ENCODE data around the gene ME3.

The ME3 gene

DNA sequence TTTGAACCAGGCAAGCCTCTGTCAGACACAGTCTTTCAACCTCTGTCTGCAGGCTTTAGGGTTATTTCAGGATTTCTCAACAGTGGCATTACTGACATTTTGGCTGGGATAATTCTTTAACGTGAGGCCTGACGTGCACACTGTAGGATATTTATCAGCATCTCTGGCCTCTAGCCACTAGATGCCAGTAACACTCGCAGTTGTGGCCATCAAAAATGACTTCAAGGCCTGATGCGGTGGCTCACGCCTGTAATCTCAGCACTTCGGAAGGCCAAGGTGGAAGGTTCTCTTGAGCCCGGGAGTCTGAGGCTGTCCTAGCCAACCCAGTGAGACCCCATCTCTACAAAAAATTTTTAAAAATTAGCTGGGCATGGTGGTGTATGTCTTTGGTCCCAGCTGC lies 184.7 kb downstream of the ME3 start:
- DNase-seq (ENCODE audit: low read depth in 3 of 3) = no peak

DNA sequence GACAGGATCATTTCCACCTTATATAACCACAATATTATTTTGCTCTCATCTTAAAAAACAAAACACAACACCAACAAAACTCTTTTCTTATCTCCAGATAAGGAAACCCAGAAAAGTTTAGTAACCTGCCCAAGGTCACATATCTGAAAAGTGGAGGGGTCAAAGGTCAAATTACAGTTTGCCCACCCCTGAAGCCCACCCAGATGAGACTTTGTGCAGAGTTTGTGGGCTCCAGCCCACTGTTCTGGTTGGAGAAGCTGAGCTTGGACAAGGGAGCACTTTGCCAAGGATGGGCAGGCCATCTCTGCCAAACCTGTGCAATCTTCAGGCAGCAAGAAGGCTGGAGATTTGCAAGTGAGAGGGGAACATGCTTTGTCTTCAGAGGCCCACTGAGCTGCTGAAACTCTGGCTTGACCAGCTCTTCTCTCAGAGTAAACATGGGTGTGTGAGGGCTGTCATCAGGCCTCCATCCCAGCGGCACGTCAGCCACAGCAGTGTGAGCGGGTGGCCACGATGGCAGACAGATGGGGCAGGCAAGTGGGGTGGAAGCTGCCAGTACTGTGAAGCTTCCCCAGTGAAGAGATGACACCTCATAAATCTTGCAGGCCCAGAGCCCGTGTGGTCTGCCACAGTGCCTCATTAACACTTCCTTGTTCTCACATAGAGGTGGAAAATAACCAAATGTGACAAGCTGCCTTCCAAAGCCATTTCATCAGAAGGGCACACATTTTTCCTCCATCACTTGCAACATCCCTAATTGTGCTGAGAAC lies 186.0 kb downstream of the ME3 start:
- no peak for DNase-seq (ENCODE audit: low read depth in 3 of 3)

DNA sequence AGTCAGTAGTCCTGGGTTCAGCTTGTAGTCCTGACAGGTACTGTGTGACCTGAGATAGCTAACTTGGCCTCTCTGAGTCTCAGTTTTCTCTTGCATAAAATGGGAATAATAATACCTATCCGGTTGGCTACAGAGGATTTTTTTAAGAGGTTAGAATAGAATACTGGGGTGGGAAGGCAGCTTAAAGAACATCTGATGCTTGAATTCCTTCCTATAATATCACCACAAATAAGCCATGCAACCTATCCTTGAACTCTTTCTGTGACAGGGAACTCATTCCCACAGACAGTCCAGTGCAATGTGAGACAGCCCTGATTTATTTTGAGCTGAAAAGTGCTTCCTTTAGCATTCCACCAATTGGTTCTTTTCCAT lies 187.6 kb downstream of the ME3 start:
- no peak for DNase-seq (ENCODE audit: low read depth in 3 of 3)

DNA sequence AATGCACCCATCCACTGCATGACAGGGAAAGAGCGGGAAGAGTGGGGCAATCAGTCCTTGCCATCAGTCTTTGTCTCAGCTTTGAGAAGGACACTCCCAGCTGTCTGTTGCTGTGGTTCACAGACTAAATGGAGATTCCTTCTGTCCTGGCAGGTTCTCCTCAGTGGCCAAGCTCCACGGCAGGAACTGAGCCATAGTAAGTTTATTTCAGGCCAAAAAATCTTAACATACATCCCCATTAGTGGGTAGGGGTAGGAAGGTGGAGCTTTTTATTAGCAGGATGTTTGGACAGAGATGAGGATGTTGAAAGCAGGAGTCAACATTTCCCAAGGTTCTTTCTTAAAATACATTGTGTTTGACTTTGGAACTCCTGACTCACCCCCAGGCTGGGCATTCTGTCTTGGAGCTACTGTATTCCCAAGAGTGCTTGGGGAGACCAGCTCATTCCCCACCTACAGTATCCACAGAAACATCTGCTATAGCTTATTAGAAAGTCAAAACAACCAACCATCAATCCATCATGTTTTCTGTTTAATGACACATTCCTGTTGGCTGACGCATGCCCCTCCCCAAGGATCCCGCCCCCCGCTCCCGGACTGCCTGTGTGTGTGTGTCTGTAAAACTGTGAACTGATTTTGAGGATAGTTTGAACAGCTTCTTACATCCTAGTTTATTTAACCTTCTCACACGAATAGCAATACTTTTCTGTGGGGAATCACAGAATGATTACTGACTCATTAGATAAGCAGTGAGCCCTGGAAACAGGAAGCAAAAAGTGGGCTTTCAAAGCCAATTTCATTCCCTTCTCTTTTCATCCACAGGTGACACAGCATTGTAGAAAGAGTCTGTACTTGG lies 188.2 kb downstream of the ME3 start:
- DNase-seq (ENCODE audit: low read depth in 3 of 3) = no peak

DNA sequence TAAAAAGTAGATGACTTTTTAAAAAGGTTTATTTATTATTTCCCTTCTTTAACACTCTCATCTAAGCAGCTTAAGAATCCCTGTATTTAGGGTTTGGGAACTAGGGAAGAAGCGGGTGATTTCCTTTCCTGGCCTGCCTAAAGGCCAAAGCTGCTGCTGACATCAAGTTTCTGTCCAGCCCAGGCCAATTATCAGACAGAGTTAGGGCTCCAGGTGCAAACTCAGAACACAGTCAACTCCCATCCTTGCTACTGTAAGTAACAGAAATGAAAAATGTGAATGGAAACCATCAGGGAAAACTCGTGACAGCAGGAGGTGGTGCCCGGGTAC lies 188.8 kb downstream of the ME3 start:
- DNase-seq (ENCODE audit: low read depth in 3 of 3) = no peak

DNA sequence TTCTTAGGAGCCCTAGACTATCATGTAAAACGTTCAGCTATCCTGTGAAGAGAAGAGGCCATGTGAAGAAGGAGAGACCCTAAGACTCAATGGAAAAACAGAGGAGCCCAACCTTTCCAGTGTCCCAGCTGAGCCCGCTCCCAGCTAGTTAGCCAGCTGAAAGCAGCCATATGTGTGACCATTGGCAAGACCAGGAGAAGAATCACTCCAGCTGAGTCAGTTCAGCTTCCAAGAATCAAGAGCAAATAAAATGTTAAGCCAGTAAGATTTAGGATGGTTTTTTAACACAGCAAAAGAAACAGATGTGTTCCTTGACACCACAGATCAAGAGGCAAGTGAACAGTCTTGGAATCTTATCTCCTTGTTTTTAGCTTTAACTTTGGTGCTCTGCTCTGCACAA lies 189.7 kb downstream of the ME3 start:
- DNase-seq (ENCODE audit: low read depth in 3 of 3) = no peak

DNA sequence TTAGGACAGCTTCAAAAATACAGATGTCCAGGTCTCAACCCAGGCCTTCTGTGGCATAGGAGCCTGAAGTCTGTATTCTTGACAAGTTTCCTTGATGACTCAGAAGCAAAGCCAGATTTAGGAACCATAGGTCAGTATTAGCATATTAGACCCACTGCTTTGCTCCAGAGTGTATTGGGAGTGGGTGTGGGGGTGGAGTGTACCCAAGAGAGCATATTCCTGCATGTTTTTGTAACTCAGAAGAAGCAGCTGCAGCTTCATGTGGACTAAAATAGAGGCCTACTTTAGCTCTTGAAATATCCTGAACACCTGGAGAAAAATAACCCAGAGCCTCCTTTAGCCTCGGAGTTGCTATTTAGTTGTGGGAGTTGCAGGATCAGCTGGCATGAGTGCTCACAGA lies 191.0 kb downstream of the ME3 start:
- no peak for DNase-seq (ENCODE audit: low read depth in 3 of 3)

DNA sequence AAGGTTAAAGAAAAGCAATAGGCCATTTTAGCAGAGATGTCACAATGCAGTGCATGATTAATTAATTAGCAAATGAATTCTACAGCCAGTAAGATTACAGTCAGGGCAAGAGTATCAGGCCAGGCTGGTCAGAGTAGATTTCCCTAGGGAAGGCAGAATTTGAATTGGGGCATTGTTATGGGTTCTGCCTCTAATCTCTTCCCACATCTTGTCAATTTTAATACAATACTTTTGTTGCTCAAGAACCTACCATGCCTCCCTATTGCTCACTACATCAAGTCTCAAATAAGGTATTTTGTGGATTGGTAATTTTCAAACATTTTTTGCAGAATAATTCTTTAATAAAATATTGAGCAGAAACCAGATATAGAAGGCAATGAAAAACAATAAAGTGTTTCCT lies 194.1 kb downstream of the ME3 start:
- DNase-seq (ENCODE audit: low read depth in 3 of 3) = no peak

DNA sequence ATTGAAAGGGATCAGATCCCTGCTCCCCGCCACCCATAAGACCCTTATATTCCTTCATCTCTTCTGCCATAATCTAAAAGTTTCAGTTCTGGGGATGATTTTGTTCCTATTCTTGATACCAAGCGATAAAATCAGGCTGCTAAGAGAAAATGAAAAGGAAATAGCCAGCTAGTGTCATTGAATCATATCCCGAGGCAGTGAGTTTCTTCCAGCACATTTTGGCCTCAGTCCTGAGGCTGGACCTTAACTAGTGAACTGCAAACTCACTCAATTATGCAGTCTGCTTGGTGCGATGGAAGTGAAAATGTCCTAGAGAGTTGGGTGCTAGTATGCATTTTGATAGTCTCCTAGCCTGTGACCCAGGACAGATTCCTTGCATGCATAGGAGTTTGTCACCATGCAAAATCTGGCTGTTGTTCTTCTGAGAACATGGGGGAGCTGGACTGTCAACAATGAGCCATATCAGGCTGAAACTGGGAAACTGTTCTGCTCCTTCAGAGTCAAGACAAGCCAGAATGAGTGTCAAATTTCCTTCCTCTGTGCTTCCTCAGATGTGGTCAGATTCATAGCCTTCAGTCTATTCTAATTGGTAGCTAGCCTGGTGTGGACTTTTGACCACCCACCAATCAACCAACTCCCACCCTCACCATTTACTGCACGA lies 194.8 kb downstream of the ME3 start:
- DNase-seq (ENCODE audit: low read depth in 3 of 3) = no peak

DNA sequence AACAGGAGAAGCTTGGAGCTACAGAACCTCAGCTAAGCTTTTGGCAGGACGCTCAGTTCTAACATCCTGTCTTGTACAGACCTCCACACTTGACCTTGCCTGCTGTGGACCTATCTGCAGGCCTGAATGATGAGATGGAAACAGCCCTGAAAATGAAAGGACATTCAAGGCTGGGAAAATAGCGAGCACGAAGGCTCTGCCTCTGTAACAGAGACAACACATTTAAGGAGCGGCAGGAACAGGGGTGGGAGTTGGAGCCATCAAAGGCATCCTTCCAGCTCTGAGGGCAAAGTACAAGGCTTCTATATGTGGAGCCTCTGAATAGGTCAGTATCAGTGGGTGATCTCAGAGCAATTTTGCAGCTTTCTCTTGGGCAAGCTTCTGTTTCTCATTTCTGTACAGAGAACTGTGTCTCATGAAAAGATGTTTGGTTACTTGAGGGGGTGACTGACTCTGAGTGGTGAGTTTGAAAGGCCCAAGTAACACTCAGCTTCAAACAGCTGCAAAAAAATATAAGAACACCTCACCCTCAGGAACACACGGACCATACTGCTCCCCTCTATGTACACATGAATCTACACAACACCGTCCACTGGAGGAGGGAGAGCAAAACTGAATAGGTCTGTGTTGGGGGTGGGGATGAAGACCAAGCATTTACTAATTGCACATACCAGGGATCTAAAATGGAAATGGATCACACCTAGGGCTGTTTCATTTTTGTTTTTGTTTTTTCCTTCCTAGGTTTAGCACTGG lies 196.1 kb downstream of the ME3 start:
- DNase-seq (ENCODE audit: low read depth in 3 of 3) = no peak

DNA sequence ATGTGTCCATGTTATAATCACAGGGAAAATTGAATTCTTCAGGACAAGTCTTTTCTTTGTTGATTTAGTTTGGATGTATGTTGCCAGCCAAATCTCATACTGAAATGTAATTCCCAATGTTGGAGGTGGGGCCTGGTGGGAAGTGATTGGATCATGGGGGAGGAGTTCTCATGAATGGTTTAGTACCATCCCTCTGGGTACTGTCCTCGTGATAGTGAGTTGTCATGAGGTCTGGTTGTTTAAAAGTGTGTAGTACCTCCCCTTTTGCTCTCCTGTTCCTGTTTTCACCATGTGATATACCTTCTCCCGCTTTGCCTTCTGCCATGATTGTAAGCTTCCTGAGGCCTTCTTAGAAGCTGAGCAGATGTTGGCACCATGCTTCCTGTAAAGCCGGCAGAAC lies 197.4 kb downstream of the ME3 start:
- DNase-seq (ENCODE audit: low read depth in 3 of 3) = no peak

DNA sequence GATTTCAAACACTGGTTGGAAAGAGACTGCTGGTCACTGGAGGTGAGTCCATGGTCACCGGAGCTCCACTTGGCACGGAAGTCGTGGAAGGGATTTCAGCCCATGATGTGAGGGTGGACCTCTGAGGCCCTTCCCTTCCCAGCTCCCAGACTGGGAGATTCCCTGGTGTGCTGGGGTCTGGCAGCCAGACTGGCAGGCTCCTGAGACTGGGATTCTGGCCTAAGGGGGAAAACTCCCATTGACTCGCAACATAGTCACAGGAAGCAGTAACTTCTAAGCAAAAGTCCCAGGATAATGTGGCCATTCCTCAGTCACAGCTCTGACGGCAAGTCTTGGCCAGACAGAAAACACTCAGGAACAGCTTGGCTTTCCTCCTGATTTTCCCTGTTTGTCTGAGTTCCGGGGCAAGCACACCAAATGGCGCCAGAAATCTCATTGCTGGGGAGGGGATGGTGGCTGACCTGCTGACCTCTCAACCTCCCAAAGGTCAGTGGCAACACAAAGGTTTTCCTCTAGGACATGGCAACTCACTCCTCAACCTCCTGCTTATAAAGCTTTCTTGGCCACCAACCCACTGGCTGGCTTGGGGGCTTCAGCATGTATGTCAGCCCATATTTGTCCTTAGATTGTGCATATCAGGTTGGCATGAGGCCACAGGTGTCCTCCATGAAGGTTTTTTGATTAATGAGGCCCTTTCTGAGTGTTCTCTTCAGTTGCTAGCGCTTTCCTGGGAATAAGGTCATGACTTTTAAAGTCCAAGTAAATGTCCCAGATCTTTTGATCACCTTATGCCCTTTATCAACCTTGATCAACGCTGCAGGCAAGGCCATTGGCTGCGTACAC lies 198.2 kb downstream of the ME3 start:
- no peak for DNase-seq (ENCODE audit: low read depth in 3 of 3)

DNA sequence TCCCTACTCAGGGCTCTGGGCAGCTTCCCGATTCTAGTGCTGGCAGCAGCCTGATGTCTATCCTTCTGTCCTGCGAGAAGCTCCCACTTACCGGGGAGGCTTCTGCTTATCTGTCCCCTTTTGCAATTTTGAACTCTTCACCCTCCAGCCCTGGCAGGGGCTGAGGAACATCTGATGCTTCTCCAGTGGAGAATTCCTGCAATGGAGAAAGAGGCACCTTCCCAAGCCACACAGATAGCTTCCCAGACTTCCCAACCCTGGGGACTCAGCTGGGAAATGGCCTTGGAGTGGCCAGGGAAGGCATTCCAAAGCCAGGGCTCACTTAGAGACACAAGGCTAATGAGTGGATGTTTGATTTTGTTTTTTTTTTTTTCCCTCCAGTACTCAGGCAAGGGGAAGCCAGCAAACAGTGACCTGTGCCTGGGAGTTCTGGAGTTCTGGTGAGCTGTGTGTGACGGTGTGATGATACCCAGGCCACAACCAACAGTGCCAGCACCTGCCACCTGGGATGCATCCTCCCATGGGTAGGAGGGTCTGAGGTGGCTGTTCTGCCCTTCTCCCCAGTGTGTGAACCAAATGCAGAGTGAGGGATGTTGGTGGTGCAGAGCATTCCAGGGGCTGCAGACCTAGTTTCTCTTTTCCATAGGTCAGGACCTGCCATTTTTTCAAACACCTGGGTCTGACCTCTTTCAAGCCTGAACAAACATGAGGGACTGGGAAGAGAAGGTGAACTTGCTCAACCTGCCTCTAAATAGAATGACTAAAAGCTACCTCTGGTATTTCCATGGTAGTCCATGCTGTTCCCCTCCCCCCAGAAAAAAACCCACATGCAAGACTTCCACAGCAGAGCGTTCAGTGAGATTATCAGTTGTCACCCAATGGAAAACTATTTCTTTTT lies 202.7 kb downstream of the ME3 start:
- DNase-seq (ENCODE audit: low read depth in 3 of 3) = no peak

DNA sequence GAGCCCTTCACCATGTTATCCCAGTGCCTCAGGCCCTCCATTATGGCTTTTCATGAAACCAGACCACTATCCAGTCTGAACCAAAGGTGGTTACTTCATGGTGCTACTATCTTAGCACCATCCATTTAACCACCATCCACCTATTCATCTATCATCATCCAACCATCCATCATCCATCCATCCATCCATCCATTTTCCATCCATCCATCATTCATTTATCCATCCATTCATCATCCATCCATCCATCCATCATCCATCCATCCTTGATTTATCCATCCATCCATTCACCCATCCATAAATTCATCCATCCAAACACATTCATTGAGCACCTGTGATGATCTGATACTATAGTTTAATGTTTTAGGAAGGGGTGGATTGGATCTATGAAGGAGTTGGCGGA lies 204.2 kb downstream of the ME3 start:
- no peak for DNase-seq (ENCODE audit: low read depth in 3 of 3)

DNA sequence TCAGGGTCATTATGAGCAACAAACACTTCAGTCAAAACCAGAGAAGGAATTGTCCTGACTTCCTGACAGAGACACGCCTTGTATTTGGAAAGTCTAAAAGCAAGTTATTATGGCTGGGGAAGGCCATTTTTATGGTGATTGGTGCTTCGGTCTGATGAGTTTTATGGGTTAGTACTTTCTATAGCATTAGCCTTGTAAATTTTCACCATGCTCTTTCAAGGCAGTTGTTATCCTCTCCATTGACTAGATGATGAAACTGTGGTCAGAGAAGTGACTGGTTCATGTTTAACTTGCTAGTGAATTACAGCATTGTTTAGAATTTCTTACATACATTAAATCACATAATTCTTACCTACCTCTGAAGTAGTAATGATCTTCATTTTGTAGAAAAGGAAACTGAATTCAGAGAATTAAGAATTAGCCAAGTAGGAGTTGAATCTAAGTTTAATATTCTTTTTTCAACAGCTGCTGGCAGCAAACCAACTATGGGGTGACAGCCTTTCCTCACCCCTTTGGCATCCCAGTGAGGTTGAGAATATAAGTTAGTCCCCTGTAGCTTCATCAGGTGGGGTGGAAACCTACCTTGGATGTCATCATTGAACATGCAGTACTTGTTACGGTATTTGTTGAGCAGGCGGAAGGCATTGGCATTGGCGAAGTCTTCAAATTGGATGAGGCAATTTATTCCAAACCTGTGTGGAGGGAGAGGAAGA lies 207.8 kb downstream of the ME3 start:
- no peak for DNase-seq (ENCODE audit: low read depth in 3 of 3)

DNA sequence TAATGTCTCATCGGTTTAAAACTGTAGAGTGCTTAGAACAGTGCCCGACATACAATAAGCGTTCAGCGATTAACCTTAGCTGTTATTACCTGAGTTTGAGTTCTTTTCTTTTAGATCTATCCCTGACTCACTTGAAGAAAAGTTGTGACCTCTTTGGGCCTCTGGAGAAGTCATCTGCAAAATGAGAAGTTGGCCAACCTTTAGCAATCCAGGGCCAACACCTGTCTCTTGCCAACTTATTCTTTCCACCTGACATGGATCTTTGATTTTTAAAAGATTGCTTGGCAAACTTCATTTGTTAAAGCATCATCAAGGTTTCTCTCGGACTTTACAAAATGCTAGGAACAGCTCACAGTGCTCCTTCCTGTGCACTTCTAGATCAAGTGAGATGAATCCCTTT lies 208.5 kb downstream of the ME3 start:
- DNase-seq (ENCODE audit: low read depth in 3 of 3) = no peak

DNA sequence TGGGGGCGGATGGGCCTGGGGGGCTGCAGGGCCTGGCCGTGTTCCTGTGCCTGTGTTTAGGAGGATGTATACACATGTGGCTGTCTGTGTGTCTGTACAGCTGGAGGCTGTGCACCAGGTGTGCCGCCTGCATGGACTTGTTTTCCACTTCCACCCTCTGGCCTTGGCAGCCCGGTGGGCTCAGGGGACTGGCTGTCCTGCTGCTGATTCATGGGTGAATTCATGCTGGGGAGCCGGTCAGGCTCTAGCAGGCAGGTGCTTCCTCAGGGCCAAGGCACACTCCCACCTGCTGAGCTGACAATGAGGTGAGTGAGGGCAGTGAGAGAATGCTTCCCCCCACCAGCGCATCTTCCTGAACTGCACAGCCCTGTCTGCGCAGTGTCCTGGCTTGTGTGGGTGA lies 209.3 kb downstream of the ME3 start:
- DNase-seq (ENCODE audit: low read depth in 3 of 3) = no peak

DNA sequence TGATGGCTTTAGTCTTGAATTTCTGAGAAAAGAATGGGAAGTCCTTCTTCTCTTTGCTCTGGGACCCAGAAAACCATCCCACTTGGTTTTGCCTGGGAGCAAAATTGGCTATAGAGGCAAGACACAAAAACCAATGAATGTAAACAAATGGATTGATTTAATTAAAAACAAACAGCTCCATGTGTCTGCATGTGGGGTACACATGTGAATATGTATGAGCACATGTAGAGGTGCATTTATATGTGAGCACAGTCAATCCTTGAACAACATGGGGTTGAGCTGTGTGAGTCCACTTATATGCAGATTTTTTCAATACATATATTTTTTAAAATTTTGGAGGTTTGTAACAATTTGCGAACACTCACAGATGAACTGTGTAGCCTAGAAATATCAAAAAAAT lies 210.5 kb downstream of the ME3 start:
- no peak for DNase-seq (ENCODE audit: low read depth in 3 of 3)

Measured in stimulated activated CD4-positive, alpha-beta T cell treated with anti-CD3 and anti-CD28 coated beads, TNF-alpha, amount 100 ng/mL, for 4 hours (primary cell).